ENCODE results near the gene VEZT. TPM values are rescaled to one million over a fixed set of nuclear protein-coding genes. Genes with fewer than 3 reads are reported as not detected.
A peak's percentile ranks its signal among the peaks of the same experiment; 100 is the strongest.

Gene VEZT
- total and polyA plus RNA-seq, 10 of the 15 experiments (the other 5 are each of a cell fraction or from before 2014, with no cell fraction given) = 32.8 to 134 (median 66.2) TPM

DNA sequence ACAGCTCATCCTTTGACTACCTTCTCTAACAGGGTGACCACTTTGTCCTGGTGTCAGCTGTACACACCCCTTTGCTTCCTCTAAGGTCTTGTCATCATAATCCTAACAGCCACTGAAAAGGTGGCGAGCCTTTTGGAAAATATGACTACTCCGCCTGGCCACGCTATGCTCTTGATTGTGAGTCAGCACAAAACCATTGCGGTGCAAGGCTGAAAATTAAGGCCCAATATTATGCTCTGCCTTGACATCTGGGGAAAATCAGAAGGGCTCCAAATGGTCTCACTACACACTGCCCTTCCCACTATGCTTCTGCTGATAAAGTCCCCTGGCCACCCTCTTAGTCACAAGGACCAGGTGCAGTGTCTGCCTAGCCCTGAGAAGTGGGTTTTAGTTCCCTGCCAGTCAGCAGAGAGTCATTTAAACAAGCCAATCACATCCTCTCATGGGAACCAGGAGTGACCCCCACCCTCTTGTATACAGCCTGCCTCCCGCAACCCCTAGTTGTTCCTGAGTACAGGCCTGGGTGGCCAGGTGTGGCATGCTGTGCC lies 34.7 kb upstream of the VEZT start:
- in situ Hi-C loops (cut with MboI) = no loop called here
- Histone ChIP-seq H3K27me3 (replicated peaks in 1 of 2; ENCODE audit: control insufficient read depth in 2 of 2, insufficient read depth in 2 of 2, low read length in 1 of 2) (no peaks in the 10 kb centered on the region), H3K79me2 (ENCODE audit: control insufficient read depth, insufficient read depth, low read length) (no peaks in the 10 kb centered on the region), H3K36me3 (ENCODE audit: control insufficient read depth in 2 of 2, insufficient read depth in 2 of 2, low read length in 1 of 2) (no peaks in the 10 kb centered on the region), H3K9me3 (replicated peaks; ENCODE audit: control insufficient read depth, insufficient read depth, low read length) (no peaks in the 10 kb centered on the region; the same call in 2 of the 3 replicates), H2AFZ (ENCODE audit: control insufficient read depth, low read depth, low read length) (no peak overlapping the region; the same call in 1 of the 2 replicates), H3K4me1 (ENCODE audit: control insufficient read depth, insufficient read depth, low read length) (peaks cover 13% of the 10 kb centered on the region), H3K4me3 (no peak overlapping the region), H3K4me2 (ENCODE audit: control insufficient read depth, insufficient read depth) (no peak overlapping the region), H3K27ac (ENCODE audit: control insufficient read depth, insufficient read depth) (peak overlapping the region; percentile 51; the same call in 1 of the 2 replicates), H3K9ac (ENCODE audit: control insufficient read depth, insufficient read depth, low read length) (no peak overlapping the region), H4K20me1 (ENCODE audit: control insufficient read depth, insufficient read depth) (no peaks in the 10 kb centered on the region)
- ChIA-PET CTCF (no interaction called here), SMC1A (ENCODE audit: uncharacterized antibody, unreplicated experiment) (no interaction called here), POLR2A (no interaction called here), RAD21 (ENCODE audit: unreplicated experiment) (no interaction called here)
- no peak for FAIRE-seq
- BruUV-seq (replicated peaks) = no TSS peak
- DNase-seq (ENCODE audit: low read depth, low spot score) = no peak
- peak; percentile 82 for ATAC-seq
- 73% methylated on average over 5 of the region's 5 CpGs for WGBS (ENCODE audit: insufficient coverage, insufficient replicate concordance, low lambda C conversion rate, missing lambda C conversion rate)
- intact Hi-C loops (cut with micrococcal nuclease; ENCODE audit: unreplicated experiment) = no loop called here
- TF ChIP-seq RELA (IDR thresholded peaks at IDR 0.05; ENCODE audit: borderline replicate concordance, partially characterized antibody) (no peak), CBFB (IDR thresholded peaks at IDR 0.05; ENCODE audit: low read depth) (peak; percentile 19; the same call in 1 of the 2 replicates), TCF12 (IDR thresholded peaks at IDR 0.05; ENCODE audit: low read depth, low read length) (0 out of 2 replicates have a peak, but pooled peaks have one; percentile 41), ZNF274 (IDR thresholded peaks at IDR 0.05; ENCODE audit: insufficient read depth, insufficient read length) (no peak), ZNF384 (IDR thresholded peaks at IDR 0.05; ENCODE audit: borderline replicate concordance, low read depth, low read length) (no peak), EP300 (IDR thresholded peaks at IDR 0.05; ENCODE audit: borderline replicate concordance in 1 of 2, control insufficient read depth in 1 of 2, low read depth in 2 of 2, low read length in 2 of 2) (no peak), SPI1 (IDR thresholded peaks at IDR 0.05; ENCODE audit: borderline replicate concordance, insufficient read depth, low read depth, low read length) (no peak), PAX8 (IDR thresholded peaks at IDR 0.05) (no peak), FOXM1 (IDR thresholded peaks at IDR 0.05; ENCODE audit: low read depth, low read length) (peak; percentile 43; the same call in 1 of the 2 replicates), BHLHE40 (IDR thresholded peaks at IDR 0.05; ENCODE audit: borderline replicate concordance in 1 of 2, low read depth in 2 of 2, low read length in 1 of 2) (no peak), CREB1 (IDR thresholded peaks at IDR 0.05; ENCODE audit: low read depth) (0 out of 2 replicates have a peak, but pooled peaks have one; percentile 26), NFIC (IDR thresholded peaks at IDR 0.05; ENCODE audit: low read depth, low read length) (peak; percentile 33; the same call in 1 of the 2 replicates), SRF (IDR thresholded peaks at IDR 0.05; ENCODE audit: low read depth in 2 of 2, low read length in 2 of 2) (no peak), ZBTB4 (CRISPR knock-in tag; IDR thresholded peaks at IDR 0.05) (no peak), EED (IDR thresholded peaks at IDR 0.05; ENCODE audit: low read depth) (peak; percentile 82)
- TF ChIP-seq, protein P1, sequence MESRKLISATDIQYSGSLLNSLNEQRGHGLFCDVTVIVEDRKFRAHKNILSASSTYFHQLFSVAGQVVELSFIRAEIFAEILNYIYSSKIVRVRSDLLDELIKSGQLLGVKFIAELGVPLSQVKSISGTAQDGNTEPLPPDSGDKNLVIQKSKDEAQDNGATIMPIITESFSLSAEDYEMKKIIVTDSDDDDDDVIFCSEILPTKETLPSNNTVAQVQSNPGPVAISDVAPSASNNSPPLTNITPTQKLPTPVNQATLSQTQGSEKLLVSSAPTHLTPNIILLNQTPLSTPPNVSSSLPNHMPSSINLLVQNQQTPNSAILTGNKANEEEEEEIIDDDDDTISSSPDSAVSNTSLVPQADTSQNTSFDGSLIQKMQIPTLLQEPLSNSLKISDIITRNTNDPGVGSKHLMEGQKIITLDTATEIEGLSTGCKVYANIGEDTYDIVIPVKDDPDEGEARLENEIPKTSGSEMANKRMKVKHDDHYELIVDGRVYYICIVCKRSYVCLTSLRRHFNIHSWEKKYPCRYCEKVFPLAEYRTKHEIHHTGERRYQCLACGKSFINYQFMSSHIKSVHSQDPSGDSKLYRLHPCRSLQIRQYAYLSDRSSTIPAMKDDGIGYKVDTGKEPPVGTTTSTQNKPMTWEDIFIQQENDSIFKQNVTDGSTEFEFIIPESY (IDR thresholded peaks at IDR 0.05) = no peak
- TF ChIP-seq, protein P2, sequence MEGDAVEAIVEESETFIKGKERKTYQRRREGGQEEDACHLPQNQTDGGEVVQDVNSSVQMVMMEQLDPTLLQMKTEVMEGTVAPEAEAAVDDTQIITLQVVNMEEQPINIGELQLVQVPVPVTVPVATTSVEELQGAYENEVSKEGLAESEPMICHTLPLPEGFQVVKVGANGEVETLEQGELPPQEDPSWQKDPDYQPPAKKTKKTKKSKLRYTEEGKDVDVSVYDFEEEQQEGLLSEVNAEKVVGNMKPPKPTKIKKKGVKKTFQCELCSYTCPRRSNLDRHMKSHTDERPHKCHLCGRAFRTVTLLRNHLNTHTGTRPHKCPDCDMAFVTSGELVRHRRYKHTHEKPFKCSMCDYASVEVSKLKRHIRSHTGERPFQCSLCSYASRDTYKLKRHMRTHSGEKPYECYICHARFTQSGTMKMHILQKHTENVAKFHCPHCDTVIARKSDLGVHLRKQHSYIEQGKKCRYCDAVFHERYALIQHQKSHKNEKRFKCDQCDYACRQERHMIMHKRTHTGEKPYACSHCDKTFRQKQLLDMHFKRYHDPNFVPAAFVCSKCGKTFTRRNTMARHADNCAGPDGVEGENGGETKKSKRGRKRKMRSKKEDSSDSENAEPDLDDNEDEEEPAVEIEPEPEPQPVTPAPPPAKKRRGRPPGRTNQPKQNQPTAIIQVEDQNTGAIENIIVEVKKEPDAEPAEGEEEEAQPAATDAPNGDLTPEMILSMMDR (IDR thresholded peaks at IDR 0.05 in 2 of 3, conservative IDR thresholded peaks at IDR 0.05 in 1 of 3; ENCODE audit: control insufficient read depth in 2 of 3, extremely low read depth in 1 of 3, insufficient read depth in 1 of 3, low read depth in 3 of 3, low read length in 3 of 3) = no peak
